Stimulated activated naive CD4-positive, alpha-beta T cell (primary cell): Measurements from ENCODE around the gene TRPM5.

Source experiments
- DNase-seq, 6 experiments: peaks; one replicate each; lab custom pipeline; 2025; lab: John Stamatoyannopoulos, UW

Gene TRPM5

DNA sequence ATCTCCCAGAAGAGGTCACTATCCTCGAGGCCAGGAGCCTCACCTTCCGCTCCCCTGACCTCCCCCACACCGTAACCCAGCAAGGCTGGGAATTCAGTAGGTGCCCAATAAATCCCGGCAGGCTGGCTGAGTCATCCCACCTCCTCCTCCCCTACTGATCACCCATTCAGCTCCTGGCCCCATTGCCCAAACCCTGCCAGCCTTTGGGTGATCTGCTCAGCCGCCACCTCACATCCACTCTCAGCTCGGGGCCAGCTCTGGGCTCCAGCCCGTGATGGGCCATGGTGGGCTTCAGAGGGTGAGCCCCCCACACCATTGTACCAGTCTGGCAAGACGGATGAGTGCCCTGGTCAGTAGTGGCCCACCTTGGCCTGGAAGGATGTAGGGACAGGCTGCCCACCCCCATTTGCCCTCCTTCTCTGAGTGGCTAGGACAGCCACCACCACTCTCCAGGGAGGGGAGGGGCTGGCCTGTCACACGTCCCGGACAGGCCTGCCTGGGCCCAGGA, 8.2 kb downstream of the TRPM5 start:
- DNase-seq = no peak

DNA sequence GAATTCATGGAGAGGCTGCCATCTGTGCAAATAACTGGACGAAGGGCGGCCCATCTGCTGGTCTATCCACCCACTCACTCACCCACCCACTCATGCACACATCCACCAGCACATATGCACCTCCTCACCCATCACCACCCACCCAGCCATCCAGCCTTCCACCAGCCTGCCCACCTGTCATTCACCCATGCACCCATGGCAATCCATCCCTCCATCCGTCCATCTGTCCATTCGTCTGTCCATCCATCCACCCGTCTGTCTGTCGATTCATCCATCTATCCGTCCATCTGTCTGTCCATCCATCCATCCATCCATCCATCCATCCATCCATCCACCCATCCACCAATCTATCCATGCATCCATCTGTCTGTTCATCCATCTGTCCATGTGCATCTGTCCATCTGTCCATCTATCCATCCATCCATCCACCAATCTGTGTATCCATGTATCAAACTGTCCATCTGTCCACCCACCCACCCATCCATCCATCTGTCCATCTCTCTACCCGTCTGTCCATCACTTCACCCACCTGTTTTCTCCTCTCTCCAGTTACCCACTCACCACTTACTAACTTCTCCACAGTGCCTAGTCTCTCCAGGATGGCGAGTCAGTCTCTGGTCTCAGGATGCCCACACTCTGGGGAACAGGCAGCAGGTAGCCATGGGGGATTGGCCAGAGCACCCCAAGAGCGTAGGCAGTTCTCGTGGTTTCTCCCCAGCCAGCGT, 8.9 kb downstream of the TRPM5 start:
- no peak for DNase-seq

DNA sequence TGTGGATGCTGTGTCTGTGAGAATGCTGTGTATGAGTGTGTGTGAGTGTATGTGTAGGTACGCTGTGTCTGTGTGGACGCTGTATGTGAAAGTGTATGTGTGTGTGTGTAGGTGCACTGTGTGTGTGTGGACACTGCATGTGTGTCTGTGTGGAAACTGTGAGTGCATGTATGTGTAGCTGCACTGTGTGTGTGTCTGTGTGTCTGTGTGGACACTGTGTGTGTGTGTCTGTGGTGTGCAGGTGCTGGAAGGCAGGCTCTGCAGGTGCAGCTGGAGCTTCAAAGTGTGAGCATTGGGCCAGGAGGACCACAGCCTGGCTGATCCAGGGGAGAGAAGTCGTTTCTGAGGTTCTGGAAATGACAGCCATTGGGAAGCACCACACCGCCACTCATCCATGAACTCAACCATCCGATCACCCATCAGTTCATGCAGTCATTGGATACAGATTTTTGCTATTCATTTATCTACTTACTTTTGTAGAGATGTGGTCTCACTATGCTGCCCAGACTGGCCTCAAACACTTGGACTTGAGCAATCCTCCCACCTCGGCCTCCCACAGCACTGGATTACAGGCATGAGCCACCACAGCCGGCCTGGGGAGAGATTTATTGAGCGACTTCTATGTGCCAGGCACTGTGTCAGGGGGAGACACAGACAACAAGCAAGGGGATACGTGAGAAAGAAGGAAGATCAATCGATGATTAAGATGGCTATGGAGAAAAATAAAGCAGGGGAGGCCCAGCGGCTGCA, 9.6 kb downstream of the TRPM5 start:
- DNase-seq = no peak

DNA sequence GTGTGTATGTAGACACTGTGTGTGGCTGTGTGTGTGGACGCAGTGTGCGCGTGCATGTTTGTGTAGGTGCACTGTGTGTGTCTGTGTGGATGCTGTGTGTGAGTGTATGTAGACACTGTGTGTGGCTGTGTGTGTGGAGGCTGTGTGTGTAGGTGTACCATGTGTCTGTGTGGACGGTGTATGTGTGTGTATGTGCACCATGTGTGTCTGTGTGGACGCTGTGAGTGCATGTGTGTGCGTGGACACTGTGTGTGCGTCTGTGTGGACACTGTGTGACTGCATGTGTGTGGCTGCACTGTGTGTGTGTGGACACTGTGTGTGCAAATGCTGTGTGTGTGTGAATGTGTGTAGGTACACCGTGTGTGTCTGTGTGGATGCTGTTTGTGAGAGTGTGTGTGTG, 10.3 kb downstream of the TRPM5 start:
- no peak for DNase-seq

DNA sequence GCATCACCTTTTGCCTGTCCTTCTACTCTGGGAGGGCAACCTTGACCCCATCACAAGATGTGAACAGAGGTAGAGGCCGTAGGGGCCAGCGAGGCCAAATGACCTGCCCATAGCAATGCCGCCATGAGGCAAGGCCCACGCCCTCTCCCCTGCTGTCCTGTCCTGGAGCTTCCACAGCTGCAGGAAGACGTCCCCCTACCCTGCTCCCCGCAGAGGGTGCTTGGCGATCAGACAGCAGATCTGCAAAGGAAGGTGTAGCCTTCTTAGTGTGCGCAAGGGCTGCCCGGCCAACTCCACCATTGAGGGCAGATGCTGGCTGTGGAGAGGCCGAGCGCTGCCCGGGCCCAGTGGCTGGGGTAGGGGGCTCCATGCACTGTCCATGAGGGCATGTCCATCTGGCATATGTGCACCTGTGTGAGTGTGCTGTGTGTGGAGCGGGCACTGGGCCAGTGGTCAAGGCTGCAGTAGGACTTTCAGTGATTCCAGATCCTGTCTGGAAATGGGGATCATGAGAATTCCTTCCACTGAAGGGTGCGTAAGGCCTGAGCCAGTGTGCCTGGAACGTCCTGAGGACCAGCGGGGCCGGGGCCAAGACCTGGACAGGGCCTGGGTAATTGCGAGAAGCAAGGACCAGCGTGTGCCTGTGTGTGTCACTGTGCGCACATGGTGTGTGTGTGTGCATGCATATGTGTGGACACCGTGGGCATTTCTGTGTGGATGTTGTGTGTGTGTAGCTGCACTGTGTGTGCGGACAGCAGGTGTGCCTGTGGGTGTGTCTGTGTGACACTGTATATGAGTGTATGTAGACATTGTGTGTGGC, 11.0 kb downstream of the TRPM5 start:
- DNase-seq = no peak

DNA sequence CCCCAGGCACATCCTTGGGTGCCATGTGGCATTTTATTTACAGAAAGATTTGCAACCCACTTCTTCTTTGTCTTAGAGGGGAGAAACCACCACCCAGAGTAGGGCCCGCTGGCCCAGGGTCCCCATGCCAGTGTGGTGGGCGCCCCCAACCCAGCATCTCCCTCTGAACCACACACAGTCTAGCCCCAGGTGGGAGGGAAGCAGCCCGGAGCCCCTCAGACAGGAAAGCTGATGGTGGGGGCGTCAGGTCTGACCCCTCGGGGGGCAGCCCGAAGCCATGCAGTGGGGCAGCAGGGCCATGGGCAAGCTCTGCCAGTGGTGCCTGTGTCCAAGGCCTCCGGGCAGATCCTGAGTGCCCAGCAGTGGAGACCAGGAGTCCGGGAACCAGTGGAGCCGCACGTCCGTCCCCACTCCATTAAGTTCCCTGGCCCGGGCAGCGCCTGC, 11.7 kb downstream of the TRPM5 start:
- no peak for DNase-seq

DNA sequence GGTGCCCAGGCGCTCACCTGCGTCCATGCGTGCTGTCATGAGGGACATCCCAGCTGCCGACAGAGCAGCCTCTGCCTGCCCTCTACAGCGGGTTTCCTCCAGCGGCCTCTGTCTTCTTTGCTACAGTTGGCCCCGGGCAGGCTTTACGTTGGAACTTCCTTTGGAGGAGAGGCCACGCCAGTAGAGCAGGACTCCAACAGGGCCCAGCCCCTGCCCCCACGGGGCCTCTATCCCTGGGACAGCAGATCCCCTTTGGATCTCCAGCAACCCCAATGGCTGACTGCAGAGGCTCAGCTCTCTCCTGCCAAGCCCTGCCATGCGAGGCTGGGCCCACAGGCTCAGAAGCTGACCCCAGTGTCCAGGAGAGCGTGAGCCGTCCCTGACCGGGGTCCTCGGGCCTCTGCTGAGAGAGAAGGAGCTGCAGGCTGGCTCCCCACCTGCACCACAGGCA, 12.1 kb downstream of the TRPM5 start:
- DNase-seq = no peak

DNA sequence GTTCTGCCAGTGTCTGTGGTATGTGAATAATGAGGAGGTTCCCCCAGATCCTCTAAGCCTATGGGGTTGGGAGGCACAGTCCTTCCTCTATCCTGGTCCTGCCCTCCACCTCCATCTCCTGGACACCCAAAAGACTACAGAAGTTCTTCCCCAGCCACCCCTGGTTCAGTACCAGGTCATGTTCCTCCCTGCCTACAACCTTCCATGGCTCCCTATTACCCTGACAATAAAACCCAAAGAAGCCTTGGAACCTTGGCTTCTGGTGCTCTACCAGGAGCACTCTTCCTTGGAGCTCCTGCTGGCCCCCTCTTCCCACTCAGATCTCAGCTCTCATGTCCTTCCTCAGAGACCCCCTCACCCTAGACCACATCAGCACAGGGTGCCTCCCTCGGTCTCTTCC, 12.9 kb downstream of the TRPM5 start:
- no peak for DNase-seq

DNA sequence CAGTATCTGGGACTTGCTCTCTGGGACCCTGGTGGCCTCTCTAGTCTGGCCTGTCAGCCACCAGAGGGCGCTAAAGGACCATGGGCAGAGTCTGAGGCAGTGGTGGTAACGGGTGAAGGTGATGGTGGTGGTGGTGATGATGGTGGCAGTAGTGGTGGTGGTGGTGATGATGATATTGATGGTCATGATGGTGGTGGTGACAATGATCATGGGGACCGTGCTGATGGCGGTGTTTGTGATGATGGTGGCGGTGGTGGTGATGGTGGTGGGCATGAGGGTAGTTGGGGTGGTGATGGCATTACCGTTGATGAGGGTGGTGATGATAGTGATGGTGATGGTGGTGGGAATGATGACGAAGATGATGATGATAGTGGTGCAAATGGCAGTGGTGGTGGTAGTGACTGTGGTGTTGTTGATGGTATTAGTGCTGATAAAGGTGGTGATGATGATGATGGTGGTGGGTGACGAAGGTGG, 16.0 kb downstream of the TRPM5 start:
- peak; percentile 54 to 88 (median 83) for DNase-seq

DNA sequence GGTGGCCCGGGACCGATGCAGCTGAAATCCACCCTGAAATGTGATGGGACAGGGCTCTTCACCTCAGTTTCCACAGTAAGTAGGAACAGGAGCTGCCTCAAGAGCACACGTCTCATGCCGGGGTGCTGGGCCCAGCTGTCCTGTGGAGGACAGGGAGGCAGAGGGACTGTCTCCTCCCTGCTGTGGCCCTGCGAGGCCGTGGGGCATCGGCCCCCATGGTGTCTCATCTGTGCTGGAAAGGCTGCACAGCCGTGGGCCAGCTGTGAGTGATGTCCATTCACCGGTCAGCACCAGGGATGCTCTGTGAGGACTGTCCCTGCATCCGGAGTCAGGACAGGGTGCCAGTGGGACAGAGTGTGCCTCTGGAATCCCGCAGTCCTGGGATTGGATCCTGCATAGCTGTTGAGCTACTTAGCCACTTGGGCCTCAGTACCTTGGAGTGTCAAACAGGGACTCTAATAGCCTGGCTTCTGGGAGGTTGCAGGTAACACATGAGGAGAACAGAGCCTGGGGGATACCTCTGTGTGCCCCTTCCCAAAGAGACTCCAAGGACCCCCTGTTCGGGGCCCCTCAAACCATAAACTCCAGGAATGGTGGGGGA, 16.5 kb downstream of the TRPM5 start:
- no peak for DNase-seq

DNA sequence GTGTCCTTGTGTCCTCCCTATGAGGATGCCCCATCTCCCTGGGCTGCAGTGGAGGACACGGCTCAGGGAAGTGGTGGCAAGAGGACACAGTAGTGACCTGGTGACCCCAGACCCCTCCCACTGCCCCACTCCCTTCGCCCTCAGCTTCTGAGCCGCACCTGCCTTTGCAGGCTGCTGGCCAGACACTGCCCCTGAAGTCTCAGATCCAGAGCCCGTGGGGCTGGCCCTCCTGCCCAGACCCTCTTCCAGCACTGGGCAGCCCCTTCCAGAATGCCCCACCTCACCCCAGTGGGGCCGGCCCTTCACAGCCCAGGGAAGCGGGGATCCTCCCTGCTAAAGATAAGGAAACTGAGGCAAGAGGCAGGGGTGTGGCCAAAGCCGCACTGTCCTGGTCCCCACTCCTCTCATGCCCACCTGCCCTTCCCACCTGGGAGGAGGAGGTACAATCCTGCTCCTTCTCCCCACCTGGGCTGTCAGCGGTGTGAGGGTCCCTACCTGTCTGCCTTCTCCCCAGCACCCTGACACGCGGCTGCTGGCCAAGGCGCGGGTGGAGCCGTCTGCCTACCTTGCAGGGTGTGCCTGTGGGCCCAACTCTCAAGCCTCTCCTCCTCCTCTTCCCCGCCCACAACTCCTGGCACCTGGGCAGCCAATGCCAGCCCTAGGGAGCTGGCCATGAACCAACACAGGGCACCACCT, 17.3 kb downstream of the TRPM5 start:
- DNase-seq = no peak

DNA sequence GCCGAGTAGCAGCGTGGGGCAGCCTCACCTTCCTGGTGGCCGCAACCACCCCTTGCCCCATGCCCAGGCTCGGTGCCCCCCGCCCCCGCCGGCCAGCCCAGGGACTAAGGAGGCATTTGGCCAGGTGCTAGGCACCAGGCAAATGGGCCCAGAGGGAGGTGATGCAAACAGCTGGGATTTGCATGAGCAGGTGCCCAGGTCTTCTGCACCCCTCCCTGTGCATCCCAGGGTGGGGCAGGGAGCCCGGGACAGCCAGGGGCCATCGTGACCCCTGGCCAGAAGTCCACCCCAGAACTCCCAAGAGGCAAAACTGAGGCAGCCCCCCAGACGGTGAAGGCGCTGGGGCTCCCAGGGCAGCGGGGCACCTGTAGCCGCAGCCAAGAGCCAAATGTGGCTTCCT, 18.1 kb downstream of the TRPM5 start:
- DNase-seq = no peak

DNA sequence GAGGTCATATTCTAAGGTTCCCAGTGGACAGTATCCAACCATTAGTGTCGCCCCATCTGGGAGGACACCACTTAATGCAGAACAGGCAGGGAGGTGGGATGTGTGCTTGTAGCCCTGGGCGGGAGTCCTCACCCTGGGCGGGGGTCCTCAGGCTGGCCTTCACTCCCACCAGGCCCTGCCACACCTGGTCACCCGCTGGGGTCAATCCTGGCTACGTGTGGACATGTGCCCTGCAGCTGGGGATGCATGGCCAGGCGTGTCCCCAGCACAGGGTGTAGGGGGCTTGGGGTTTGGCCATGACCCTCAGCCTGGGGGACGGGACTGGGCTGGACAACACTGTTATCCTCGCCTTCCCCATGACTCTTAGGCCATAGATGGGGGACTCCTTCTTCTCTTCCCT, 18.8 kb downstream of the TRPM5 start:
- DNase-seq = no peak

DNA sequence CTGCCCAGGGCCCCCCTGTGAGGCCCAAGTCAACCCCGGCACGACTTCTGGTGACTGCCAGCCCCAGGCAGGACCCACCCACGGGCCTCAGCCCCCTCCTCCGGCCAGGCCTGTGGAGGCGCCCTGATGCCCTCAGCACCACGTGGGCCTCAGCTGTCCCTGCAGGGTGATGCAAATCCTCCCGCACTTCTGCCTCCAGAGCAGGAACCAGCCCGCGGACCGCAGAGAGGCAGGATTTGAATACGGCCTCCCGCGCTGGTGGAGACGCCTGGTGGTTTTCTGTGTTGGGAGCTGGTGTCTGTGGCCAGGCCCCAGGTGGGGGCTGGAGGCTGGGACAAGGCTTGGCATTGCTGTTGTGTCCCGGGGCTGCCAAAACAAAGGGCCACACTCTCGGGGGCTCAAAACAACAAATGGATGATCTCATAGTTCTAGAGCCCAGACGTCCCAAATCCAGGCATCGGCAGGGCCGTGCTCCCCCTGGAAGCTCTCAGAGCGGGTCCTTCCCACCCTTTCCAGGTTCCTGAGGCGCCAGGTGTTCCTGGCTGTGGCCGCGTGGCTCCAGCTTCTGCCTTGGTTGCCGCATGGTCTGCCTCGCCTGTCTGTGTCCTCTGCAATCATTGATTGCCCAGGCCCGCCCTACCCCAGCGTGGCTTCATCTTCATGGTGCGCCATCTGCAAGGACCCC, 19.4 kb downstream of the TRPM5 start:
- no peak for DNase-seq

DNA sequence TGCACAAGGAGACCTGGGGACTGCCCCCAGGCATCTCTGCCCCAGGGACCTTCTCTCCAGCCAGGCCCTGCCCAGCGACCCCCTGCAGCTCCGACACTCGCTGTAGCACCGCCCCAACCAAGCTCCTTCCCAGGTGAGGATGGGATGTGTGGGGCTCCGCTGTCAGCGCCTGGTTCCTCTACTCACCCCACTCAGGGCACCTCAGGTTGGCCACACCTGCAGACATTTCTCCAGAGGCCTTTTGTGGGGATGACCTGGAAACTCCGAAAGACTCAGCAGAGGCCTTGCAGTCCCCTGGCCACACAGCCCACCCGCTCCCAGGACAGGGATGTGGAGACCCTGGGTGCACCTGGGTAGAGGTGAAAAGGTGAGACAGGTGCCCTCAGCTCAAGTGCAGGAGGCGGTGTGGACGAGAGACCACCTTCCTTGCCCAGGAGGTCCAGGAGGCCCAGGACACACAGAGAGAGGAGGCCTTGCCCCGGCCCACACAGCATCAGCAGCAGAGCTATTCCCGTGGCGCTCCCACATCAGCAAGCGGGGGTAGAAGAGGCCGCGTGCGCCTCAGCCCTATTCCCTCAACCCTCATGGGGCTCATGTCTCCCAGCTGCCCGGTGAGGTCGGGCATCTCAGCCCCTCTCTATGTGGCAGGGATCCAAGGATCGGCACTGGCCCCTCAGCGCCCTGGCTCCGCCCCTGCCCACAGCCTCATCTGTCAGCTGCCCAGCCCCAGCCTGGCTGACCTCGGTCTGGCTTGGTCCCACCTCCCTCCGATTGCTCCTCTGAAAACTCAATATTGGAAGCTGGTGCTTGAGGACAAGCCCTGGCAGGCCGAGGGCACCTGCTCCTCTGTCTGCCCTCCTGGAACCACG, 20.9 kb downstream of the TRPM5 start:
- DNase-seq = no peak

DNA sequence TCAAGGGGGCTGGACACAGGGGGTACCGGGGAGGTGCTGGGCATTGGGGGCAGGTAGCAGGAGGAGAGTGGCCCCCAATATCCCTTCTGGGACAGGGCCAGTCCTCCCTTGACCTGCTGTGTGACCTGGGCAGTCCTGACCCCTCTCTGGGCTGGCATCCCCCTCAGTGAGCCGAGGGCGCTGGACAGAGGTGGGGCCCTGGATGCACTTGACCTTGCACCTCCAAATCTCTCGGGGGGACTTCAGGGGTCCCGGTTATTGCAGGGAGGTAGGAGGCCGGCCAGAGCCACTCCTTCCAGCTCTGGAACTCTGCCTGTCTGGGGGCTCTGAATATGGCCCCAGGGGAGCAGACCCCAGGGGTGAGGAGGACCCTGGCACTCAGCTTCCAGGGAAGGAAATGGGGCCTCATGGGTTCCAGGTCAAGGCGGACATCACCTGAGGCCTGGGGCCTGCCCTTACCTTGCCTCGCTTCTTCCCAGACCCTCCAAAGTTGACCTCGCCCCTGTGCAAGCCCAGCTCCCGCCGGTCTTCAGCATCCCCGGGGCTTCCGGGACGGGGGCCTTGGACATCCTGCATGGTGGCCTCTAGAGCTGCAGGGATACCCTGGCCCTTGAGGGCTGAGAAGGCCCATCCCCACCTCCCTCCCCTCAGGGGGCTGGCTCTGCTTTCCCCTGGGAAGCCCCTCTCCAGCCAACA, 21.7 kb downstream of the TRPM5 start:
- DNase-seq = no peak

DNA sequence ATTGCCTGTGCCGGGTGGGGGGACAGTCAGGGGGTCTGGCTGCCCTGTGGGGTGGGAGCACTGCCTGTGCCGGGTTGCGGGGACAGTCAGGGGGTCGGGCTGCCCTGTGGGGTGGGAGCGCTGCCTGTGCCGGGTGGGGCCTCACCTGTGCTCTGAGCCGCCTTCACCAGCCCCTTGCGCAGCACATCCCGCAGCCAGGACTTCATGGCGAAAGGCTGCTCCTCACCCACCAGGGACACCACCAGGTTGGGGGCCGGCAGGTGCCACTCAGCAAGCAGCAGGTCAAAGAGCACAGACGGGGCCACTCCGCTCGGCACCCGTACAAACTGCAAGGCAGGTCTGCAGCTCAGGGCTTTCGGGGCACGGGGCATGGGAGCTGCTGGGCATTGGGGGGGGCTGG, 22.3 kb downstream of the TRPM5 start:
- no peak for DNase-seq

DNA sequence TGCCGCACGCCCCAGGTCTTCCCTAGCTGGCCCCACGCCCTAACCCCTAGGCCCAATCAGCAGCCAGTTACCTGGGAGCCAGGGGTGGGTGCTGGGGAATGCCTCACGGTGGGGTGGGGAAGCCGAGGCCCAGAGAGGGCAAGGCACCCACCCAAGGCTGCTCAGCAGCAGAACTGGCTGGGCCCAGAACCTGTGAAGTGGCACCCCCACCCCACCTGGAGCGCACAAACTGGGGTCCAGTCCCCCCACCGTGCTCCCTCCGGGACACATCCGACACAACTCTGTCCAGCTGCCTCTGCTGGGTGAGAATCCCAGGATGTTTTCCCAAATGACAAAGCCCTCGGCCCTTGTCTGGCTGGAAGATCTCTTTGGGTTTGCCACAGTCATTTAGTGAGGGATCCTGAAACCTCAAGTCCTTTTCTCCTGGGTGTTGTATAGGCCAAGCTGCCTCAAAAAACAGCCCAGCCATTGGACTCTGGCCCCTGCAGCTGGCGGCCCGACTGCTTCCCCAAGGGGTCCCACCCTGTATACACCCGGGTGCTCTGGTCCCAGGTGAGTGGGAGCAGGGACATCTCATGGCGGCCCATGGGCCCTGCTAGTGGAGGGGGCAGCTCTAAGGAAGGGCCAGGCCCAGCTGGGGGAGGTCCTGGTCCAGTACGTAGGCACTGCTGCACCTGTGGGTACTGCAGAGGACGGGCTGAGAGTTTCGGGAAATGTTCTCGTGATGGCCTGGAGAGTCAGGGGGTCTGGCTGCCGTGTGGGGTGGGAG, 22.9 kb downstream of the TRPM5 start:
- no peak for DNase-seq
